Measurements from ENCODE around the gene ALPK1.
A peak's percentile ranks its signal among the peaks of the same experiment; 100 is the strongest.

The ALPK1 gene

GRCh38 chr4:112328734-112329130 is 31.6 kb downstream of the ALPK1 start:
- DNase-seq (ENCODE audit: low spot score): no peak

- DNase-seq (ENCODE audit: low spot score): no peak
Measured at GRCh38 chr4:112329672-112330375, 32.7 kb downstream of the ALPK1 start.

- DNase-seq (ENCODE audit: low spot score): no peak
Measured at GRCh38 chr4:112330921-112331320, 33.8 kb downstream of the ALPK1 start.

GRCh38 chr4:112332398-112332797 is 35.2 kb downstream of the ALPK1 start:
- DNase-seq (ENCODE audit: low spot score): no peak

- no peak for DNase-seq (ENCODE audit: low spot score)
Measured at GRCh38 chr4:112340023-112340422, 42.9 kb downstream of the ALPK1 start.

GRCh38 chr4:112341033-112341432 is 43.9 kb downstream of the ALPK1 start:
- DNase-seq (ENCODE audit: low spot score): no peak

- no peak for DNase-seq (ENCODE audit: low spot score)
Measured at GRCh38 chr4:112343330-112344080, 46.3 kb downstream of the ALPK1 start.

GRCh38 chr4:112348488-112349158 is 51.5 kb downstream of the ALPK1 start:
- peak; percentile 91 for DNase-seq (ENCODE audit: low spot score)

GRCh38 chr4:112352736-112353135 is 55.6 kb downstream of the ALPK1 start:
- no peak for DNase-seq (ENCODE audit: low spot score)

- DNase-seq (ENCODE audit: low spot score): no peak
Measured at GRCh38 chr4:112355662-112356061, 58.5 kb downstream of the ALPK1 start.

- no peak for DNase-seq (ENCODE audit: low spot score)
Measured at GRCh38 chr4:112357453-112357852, 60.3 kb downstream of the ALPK1 start.

GRCh38 chr4:112357897-112358296 is 60.7 kb downstream of the ALPK1 start:
- no peak for DNase-seq (ENCODE audit: low spot score)

GRCh38 chr4:112358415-112358814 is 61.2 kb downstream of the ALPK1 start:
- DNase-seq (ENCODE audit: low spot score): no peak

- no peak for DNase-seq (ENCODE audit: low spot score)
Measured at GRCh38 chr4:112358952-112359749, 62.0 kb downstream of the ALPK1 start.

- no peak for DNase-seq (ENCODE audit: low spot score)
Measured at GRCh38 chr4:112361181-112361791, 64.1 kb downstream of the ALPK1 start.

- DNase-seq (ENCODE audit: low spot score): no peak
Measured at GRCh38 chr4:112370466-112370865, 73.3 kb downstream of the ALPK1 start.

- DNase-seq (ENCODE audit: low spot score): no peak
Measured at GRCh38 chr4:112371361-112371760, 74.2 kb downstream of the ALPK1 start.

GRCh38 chr4:112374850-112375249 is 77.7 kb downstream of the ALPK1 start:
- DNase-seq (ENCODE audit: low spot score): no peak

- DNase-seq (ENCODE audit: low spot score): no peak
Measured at GRCh38 chr4:112377171-112377570, 80.0 kb downstream of the ALPK1 start.

GRCh38 chr4:112377594-112378242 is 80.5 kb downstream of the ALPK1 start:
- DNase-seq (ENCODE audit: low spot score): no peak

GRCh38 chr4:112378243-112378620 is 81.1 kb downstream of the ALPK1 start:
- no peak for DNase-seq (ENCODE audit: low spot score)
